ENCODE data around the gene PNPLA2.

DNA sequence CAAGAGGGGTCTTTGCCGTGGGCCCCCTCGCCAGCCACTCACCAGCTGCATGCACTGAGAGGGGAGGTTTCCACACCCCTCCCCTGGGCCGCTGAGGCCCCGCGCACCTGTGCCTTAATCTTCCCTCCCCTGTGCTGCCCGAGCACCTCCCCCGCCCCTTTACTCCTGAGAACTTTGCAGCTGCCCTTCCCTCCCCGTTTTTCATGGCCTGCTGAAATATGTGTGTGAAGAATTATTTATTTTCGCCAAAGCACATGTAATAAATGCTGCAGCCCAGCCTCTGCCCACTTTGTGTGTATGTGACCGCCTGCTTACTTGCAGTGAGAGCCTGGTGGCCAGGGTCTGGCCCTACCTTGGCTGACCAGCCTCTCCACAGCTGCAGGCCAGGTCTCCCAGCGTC is 6.2 kb downstream of the PNPLA2 start:
- TF ChIP-seq, protein P1, sequence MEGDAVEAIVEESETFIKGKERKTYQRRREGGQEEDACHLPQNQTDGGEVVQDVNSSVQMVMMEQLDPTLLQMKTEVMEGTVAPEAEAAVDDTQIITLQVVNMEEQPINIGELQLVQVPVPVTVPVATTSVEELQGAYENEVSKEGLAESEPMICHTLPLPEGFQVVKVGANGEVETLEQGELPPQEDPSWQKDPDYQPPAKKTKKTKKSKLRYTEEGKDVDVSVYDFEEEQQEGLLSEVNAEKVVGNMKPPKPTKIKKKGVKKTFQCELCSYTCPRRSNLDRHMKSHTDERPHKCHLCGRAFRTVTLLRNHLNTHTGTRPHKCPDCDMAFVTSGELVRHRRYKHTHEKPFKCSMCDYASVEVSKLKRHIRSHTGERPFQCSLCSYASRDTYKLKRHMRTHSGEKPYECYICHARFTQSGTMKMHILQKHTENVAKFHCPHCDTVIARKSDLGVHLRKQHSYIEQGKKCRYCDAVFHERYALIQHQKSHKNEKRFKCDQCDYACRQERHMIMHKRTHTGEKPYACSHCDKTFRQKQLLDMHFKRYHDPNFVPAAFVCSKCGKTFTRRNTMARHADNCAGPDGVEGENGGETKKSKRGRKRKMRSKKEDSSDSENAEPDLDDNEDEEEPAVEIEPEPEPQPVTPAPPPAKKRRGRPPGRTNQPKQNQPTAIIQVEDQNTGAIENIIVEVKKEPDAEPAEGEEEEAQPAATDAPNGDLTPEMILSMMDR (IDR thresholded peaks at IDR 0.05), result no peak
- TF ChIP-seq POLR2A (IDR thresholded peaks at IDR 0.05), result no peak

All from uterus (tissue), 2 donors.